Activated effector memory CD4-positive, alpha-beta T cell treated with anti-CD3 and anti-CD28 coated beads, Interleukin-2, amount 50 U/mL, for 16 hours (primary cell): ENCODE results near the gene MSI2.

Source experiments
- DNase-seq: peaks from one replicate; pipeline ENCODE4 v3.0.0-alpha.2; 2020

Gene MSI2

DNA sequence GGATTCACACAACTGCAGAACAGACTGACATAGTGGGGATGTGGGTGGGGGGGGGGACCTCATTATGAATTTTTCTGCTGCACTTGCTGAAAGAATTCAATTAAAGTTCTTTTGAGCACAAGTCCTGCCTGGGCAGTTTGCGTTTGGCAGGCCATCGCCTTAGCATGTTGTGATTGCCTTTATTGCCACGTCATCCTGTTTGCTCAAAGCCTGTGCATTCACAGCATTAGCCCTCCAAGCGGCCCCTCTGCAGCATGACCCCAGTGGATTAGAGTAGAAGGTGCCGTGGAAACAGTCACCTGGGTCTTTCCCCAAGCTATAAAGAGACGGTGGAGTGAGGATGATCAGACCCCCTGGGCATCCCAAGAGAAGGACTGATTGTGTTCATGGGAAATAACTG lies 17.2 kb downstream of the MSI2 start:
- no peak for DNase-seq

DNA sequence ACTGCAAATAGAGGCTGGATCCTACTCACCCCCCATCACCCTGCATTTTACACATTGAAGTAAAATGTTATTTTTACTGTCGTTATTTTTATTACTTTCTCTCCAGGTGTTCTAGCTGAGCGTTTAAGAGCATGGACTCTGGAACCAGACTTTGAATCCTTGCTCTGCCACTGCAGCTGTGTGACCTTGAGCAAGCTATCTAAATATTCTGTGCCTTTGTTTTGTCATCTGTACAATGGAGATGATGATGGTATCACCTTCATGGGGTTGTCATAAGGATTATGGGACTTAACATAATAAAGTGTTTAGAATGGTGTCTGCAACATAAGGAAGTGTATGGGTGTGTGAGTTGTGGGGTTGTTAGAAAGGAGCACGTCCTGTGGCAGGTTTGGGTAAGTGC lies 17.8 kb downstream of the MSI2 start:
- no peak for DNase-seq

DNA sequence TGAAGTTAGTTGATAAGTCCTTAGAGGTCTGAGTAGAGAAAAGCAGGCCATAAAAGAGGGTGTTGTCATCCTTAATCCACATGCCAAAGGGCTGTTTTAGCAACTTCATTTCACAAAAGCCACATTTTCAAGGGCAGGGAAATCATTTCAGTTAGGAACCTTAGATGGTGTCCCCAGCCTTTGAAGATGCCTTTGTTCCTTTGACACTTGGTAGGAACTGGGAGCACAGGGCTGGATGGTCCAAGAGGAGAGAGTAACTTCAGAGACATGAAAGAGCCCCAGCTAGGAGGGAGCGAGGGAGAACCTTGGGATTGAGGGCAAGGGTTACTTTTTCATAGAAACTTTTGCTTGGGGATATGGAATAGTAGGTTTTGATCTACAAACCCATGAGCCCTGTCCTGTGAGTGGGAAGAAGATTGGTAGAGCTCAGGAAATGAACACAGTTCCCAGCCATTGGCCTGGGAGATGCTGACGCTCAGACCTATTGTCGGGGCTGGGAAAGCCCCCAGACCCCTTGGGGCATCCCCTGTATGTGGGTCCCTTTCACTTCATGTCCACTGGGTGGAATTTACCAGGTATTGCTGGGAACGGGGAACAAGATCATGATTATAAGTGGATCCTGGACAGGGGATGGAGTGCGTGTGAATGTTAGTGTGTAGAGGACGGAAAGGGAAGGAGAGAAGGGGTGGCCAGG lies 18.9 kb downstream of the MSI2 start:
- no peak for DNase-seq

DNA sequence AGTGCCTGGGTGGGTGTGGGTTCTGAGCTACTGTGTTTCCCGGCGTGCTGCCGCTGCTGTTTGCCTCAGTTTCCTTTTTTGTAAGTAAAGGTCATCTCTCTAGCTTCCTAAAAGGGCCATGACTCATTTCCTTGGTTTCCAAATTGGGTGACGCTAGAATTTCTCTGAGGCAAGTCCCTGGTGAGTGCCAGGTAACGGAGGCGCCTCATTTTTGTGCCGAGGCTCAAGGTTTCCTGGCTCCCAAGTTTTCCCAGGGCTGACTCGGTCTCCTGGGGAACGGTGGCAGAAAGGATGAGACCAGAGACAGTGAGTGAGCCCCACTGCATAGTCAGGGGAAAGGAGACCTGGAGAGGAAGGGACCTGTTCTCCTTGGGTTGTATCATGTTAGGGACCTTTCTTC lies 20.3 kb downstream of the MSI2 start:
- no peak for DNase-seq

DNA sequence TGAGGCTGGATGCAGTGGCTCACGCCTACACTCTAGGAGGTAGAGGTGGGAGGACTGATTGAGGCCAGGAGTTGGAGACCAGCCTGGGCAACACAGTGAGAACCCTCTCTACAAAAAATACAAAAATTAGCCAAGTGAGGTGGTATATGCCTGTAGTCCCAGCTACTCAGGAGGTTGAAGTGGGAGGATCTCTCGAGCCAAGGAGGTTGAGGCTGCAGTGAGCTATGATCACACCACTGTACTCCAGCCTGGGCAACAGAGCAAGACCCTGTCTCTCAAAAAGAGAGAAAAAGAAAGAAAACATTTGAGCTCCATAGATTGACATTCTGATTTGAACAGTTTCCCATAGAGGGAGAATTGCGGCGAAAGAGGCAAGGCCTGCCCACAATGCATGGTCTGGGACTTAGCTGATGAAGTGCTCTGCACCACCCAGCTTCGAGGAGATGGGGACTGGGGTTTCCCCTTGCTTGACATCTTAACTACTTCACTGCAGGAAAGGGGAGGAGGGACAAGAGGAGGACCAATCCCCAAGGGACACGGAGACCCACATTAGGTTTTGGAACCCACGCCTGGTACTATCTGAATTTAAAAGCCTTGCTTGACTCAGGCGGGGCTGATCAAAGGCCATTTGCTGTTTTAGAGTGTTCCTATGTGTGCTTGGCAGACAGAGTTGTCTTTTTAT lies 21.7 kb downstream of the MSI2 start:
- DNase-seq = no peak

DNA sequence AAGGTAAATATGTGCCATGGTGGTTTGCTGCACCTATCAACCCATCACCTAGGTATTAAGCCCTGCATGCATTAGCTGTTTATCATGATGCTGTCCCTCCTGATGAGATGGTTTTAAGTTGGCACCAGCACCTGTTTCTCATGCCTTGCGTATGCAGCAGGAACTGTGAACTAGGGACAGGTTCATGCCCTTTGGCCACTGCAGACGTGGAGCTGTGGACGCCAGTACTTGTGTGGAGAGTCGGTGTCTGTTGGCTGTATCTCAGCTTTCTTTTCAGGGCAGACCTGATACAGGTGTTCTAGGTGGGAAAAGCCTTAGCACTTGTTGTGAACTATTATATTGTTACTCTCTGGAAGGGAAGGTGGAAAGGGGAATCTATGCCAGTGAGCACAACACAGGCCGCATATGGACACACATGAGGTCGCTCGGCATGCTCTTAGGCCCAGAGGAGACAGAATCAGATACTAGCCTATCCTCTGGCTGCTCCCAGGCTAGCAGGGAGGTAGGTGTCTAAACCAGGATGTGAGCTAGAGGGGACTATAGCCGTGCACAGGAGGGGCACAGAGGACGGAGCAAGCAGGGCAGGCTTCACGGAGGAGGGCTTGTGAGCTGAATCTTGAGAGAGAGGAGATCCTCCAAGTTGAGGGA lies 22.5 kb downstream of the MSI2 start:
- DNase-seq = no peak

GRCh38 chr17:57279432-57279831 lies 23.1 kb downstream of the MSI2 start:
- no peak for DNase-seq

- DNase-seq = no peak
Observed at GRCh38 chr17:57281887-57282286, 25.6 kb downstream of the MSI2 start.

DNA sequence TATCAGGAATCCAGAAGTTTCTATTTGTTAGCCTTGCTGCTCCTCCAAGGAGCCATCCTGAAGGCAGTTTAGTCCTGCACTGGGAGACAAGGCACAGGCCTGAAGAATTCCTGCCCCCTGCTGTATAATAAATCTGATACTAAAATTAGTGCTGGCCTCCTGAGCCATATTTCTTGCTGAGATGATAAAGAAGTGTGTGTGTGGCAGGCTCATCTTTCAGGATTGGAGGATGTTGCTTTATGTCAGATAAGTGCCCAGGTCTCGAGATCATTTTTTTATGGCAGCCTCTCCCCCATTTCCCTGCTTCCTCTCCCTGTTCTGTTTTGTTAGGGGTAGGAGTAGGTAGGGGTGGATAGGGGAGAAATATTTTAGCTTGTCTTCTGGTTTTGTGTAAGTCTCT lies 26.0 kb downstream of the MSI2 start:
- DNase-seq = no peak

GRCh38 chr17:57283203-57283971 lies 27.1 kb downstream of the MSI2 start:
- DNase-seq = no peak

GRCh38 chr17:57284583-57284982 lies 28.3 kb downstream of the MSI2 start:
- DNase-seq = no peak

DNA sequence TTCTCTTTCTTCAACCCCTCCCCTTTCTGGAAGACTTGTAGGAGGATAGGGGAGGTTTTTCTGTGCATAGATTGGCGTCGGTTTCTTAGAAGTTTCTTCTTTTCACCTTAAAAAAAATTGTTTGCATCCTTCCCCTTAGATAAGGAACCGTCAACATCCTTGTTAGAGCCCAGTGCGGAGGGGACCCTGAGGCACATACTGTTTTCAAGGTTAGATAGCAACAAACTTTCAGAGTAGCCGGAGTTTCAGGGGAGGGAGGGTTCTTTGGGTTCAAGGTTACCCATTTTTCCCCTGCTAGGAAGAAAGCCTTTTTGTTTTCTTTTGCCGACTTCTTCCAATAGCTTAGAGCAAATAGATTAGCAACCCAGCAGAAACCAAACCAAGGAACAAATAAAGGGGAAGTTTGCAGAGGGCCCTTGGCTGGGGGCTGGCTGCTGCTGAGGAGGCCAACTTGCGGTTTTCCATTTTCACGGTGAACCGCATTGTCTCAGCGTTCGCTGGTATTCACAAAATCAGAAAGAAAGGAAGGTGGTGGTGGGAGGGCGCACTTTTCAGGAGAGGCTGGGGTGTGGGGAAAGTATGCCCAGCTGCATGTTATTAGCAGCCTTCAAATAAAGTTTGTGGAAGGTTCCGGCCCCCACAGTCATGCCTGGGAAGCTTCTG lies 28.8 kb downstream of the MSI2 start:
- peak; percentile 72 for DNase-seq

- DNase-seq = no peak
Observed at GRCh38 chr17:57285701-57286100, 29.4 kb downstream of the MSI2 start.

- DNase-seq = no peak
Observed at GRCh38 chr17:57286399-57287105, 30.2 kb downstream of the MSI2 start.

DNA sequence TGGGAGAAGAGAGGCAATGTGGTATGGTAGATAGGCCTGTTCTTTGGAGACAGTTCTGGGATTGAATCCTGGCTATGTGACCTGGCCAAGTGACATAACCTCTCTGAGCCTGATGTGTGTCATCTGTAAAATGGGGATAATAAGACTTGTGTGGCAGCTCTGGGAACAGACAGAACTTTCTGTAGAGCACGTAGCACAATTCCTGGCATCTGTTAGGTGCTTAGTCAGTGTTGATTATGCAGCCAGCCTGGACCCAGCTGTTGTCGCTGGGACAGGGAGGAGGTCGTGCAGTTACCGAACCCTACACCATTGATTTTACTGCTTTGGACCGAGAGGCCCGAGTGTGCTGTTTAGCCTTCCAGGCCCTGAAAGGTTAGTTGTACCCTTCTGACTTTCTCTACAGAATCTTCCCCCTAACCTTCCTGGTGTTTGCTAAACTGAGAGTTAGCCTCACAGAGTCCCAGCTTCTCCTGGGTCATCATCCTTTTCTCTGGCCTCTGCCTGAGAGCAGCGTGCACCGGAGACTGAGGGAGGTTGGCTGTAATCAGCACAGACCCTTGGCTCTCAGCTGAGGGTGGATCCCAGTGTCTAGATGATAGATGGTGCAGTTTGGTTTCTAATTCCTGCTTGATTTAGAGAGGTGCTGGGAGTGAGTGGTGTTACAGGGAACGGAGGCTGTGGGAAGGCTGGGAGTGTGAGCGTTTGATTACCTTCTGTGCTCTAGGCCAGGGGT lies 31.9 kb downstream of the MSI2 start:
- DNase-seq = no peak

DNA sequence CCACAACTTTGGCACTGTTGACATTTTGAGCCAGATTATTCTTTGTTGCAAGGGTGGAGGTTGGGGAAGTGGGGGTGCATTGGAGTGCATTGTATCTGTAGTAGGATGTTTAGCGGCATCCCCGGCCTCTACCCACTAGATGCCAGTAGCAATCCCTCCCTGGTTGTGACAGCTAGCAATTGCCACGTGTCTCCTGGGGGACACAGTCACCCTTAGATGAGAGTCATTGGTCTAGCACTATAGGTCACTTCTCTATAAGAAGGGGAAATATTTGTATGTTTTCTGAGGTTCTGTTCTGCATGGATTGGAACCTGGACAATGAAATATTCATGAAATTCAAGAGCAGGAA lies 32.4 kb downstream of the MSI2 start:
- no peak for DNase-seq

DNA sequence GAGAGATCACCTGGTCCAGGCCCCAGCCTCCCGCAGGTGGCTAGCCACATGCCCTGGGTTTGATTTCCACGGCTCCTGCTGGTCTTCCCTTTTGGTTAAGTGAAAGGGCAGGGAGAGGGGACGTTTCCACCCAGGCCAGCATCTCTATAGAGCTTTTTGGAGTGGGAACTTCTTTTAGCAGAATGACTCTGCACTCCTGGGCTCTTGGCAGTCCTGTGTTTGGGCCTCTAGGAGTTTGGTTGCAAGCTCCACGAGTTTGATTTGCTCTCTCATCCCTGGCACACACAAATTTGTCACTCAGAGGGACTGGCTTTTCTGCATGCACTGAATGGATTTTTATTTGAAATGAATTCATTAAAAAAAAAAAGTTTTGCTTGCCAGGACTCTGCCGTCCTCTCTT lies 32.8 kb downstream of the MSI2 start:
- DNase-seq = no peak

DNA sequence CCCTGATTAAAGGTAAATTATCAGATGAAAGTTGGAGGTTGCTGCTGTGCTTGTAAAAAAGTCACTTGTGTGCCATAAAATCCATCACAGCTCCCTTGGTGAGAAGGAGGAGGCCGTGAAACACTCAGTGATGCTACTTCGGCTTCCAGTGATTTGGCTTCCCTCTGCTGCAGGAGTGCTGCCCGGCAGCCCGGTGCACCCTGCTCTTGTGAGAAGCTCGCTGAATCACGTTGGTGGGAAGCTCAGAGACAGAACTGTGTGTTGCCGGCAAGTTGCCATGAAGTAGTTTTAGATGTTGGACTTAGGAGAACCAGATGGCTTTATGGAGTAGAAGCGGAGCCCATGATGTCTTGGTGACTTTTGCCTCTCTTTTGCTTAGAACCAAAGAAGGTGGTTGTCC lies 33.3 kb downstream of the MSI2 start:
- no peak for DNase-seq

- DNase-seq = no peak
Observed at GRCh38 chr17:57290981-57291380, 34.7 kb downstream of the MSI2 start.

GRCh38 chr17:57292091-57292490 lies 35.8 kb downstream of the MSI2 start:
- no peak for DNase-seq

DNA sequence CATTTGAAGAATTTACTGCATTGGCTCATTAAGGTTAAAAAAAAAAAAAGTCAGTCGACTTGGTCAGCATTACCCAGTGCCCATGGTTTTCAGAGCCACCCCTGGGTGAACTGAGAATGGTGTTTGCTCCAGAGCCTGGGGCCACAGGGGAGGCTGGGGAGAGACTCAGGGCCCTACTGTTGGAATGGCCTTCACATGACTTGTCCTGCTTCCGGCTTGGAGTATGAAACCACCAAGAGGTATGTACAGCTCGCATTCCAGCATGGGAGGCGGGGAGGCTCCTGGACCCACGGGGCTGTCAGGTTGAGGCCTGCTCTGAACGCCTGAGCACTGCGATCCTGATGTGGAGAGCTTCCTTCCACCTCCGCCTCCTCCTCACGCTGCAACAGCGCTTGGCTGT lies 36.8 kb downstream of the MSI2 start:
- DNase-seq = no peak

GRCh38 chr17:57294101-57294500 lies 37.8 kb downstream of the MSI2 start:
- no peak for DNase-seq
